Suppressor macrophage (primary cell): Measurements from ENCODE around the gene CTTN.
"Not testable (repeated sequence)": the region's sequence is repeated elsewhere in the genome, so short reads cannot be mapped to it uniquely, and the experiment has no call there.

Experiments used
- DNase-seq, 4 experiments: peaks; one replicate each; pipeline ENCODE4 v3.0.0-alpha.2; 2020 to 2022

The CTTN gene

DNA sequence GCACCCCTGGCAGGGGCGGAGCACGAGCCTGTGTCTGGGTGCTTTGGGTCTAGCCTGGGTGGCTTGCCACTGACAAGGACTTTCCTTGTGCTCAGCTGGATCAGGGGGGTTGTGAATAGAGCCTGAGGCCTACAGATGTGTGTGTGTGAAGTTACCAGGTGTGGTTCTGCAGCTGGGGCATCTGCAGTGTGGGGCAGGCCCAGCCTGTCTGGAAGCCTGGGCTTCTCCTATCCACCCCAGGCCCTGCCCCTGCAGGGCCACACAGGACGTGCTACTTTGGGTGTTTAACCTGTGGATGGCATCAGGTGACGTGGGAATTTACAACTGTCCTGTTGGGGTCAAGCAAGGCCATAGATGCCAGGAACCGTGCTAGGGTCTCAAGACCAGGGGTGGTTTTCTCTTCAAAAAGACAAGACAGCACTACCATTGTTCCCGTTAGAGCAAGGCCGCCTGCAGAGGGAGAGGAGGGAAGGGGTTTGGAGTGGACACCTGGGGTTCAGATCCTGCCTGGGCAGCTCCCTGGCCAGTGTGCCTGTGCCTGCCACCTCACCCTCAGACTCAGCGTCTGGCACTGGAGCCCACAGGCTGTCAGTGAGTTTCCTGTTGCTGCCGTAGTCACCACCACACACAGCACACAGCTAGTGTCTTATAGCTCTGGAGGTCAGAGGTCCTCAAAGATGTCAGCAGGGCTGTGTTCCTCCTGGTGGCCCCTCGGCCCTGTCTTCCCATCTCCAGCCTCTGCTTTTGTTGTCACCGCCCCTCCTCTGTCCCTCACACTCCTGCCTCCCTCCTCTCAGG, 31.6 kb downstream of the CTTN start:
- DNase-seq = no peak

- DNase-seq = no peak
Observed at GRCh38 chr11:70430671-70431574, 32.6 kb downstream of the CTTN start.

GRCh38 chr11:70431611-70432010, 33.3 kb downstream of the CTTN start:
- DNase-seq = no peak

GRCh38 chr11:70432065-70432464, 33.7 kb downstream of the CTTN start:
- no peak for DNase-seq

DNA sequence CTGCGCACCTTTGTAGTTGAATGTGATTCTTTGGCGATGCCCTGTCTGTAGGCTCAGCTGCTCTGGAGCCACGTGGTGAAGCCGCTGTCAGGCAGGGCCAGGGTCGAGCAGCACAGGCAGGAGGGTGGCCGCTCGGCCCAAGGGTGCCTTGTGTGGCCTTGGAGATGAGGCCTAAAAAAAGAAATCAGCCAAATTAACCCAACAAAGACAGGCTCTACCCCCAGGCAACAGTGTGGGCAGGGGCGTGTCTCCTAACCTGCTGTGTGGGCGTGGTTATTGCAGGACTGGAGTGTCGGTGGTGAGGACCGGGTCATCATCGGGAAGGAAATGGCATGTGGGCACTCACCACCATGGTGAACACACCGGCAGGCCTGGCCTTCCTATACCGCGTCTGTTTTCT, 34.3 kb downstream of the CTTN start:
- no peak for DNase-seq

GRCh38 chr11:70433038-70433437, 34.7 kb downstream of the CTTN start:
- DNase-seq = no peak

- DNase-seq = no peak
Observed at GRCh38 chr11:70433526-70433925, 35.2 kb downstream of the CTTN start.

DNA sequence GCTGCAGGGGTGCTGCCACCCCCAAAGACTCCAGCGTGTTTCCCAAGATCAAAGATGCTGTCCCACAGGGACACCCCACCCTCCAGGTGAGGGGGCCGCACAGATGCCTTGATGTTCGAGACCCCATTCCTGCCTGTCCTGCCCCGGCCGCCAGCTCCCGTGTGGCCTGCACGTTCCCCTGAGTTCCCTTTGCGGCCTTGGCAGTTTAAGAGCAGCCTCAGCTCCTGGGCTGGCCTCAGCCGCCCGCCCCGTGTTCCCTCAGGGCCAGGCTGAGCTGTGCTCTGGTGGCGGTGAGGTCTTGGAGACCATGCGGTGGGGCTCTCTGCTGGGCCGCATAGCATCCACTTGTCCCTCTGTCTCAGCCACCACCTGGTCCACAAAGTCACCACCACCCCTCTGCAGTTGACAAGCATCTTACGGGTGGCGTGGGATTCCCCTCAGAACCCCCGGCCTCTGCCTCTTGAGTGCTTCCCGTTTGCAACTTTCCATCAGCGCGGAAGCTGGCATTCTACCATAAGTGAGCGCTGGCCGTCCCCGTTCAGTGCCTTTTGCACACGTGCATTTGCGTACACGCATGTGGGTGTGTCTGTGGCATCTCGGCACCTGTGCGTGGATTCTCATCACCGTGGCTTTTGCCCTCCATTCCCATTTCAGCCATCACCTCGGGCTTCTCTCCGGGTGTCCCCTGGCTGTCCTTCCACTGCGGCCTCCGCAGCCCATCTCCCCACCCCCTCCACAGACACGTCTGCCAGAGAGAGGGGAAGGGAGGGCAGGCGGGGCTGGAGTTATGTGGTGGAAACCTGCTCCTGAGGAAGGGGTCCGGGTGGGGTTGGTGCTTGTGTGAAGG, 35.9 kb downstream of the CTTN start:
- no peak for DNase-seq

DNA sequence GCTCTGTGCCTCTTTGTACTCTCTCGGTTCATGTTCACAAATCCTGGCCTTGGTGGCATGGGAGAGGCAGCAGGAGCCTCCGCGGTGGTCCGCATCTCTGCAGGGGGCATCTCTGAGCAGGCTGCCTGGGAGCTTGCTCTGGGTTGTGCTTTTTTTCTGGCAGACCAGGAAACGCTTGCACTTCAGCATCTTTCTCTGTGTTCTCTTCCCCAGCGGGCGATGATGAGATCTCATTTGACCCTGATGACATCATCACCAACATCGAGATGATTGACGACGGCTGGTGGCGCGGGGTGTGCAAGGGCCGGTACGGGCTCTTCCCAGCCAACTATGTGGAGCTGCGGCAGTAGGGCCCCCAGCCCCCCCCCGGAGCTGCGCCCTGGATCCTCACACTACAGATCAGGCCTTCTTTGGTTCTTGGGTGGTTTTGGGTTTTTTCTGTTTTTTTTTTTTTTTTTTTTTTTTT, 36.5 kb downstream of the CTTN start:
- no peak for DNase-seq

- no peak for DNase-seq
Observed at GRCh38 chr11:70435361-70435760, 37.0 kb downstream of the CTTN start.

DNA sequence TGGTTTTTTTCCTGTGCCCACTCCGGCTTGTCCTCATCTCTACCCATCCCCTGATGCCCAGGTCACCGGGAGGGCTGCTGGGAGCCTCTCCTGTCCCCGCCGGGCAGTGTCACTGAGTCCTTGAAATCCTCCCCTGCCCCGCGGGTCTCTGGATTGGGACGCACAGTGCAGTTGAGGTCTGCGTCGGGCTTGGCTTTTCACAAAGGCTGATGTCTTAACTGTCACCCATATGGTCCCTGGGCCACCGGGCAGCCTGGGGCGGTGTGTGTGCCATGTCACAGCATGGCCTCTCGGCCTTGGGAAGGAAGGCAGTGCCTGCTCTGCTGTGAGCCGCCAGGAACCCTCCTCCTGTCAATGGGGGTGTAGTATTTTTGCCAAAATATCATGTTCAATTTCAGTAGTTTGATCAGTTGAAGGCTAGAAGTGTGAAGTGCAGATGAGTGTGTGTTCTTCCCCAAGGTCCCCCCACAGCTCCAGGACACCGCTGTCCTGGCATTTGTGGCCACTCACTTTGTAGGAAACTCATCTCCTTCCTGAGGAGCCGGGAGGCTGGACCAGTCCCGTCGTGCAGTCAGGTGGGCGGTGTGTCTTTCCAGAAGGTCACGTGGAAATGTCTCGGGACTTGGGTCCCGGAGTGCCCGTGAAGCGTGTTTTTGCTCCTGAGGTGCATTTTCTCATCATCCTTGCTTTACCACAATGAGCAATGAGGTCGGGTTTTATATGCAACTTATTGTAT, 37.6 kb downstream of the CTTN start:
- DNase-seq = no peak

GRCh38 chr11:70436501-70436860, 38.2 kb downstream of the CTTN start:
- DNase-seq = no peak

GRCh38 chr11:70437111-70437784, 38.9 kb downstream of the CTTN start:
- DNase-seq = no peak

- no peak for DNase-seq
Observed at GRCh38 chr11:70440206-70440605, 41.9 kb downstream of the CTTN start.

DNA sequence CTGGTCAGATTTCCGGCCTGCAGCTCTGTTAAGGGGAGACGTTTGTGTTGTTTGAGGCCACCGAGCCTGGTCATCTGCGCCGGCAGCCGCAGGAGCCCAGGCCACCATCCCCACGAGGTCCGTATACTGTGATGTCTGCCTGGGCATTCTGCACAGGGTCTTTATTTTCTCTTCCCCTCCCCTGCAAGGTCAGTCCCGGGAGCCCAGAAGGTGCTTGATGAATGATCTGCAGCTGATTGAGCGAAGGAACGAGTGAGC, 45.4 kb downstream of the CTTN start:
- no peak for DNase-seq

DNA sequence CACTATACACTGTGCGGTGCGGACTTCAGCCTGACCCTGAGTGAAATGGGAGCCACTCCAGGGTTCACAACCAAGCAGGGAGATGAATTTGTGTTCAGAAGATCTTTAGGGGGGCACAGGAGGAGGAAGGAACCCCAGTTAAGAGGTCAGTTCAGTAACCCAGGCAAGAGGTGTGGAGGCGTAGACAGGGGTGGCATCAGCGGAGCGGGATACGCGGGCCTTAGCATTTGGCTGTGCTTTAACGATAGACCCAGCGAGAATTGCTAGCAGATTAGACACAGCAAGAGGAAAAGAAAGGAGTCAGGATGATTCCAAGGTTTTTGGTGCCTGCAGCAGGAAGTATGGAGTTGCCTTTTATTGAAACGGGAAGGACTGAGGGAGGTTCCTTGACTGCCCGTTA, 46.8 kb downstream of the CTTN start:
- no peak for DNase-seq

DNA sequence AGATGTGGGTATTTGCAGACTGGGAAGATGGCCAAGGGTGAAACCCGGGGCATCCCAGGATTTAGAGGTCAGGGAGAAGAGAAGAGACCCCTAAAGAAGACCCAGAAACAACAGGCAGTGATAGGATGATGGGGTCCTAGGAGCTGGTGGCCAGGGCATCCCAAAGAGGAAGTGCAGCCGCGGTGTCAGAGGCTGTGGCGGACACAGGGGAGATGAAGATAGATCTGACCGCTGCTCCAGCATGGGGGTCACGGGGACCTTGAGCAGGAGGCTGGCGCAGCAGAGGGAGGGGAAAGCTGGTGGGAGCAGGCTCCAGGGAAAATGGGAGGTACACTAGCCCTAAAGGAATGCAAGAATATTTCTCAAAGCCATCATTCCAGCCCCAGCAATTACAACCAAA, 47.3 kb downstream of the CTTN start:
- no peak for DNase-seq

DNA sequence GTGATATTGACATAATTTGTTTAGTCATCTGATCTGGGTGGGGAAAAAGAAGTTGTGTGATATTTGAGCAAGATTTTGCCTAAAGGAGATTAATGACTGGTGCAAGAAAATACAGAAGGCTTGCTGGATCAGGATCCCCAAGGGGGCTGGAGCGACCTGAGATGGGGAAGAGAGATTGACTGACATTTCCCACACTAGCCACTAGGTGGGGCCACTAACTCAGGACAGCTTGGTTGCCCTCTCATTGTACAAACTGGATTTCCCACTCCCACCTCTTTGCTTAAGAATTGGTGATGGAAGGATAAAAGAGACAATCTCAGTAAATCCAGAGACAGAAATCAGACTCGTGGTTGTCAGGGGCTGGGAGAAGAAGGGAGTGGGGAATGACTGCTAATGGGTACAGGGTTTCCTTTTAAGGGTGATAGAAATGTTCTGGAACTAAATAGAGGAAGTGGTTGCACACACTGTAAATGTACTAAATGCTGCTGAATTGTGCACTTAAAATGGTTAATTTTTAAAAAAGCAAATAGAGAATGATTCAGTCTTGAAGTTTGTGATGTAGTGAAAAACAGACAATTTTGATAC, 50.7 kb downstream of the CTTN start:
- no peak for DNase-seq

GRCh38 chr11:70454197-70454767, 56.0 kb downstream of the CTTN start:
- no peak for DNase-seq

GRCh38 chr11:70454811-70455210, 56.5 kb downstream of the CTTN start:
- not testable (repeated sequence) for DNase-seq

- no peak for DNase-seq
Observed at GRCh38 chr11:70455354-70455753, 57.0 kb downstream of the CTTN start.
